SK-N-SH treated with all-trans-retinoic acid at 6 μM for 48 hours (cell line): ENCODE results near the gene PER2.
"Not testable (repeated sequence)": the region's sequence is repeated elsewhere in the genome, so short reads cannot be mapped to it uniquely, and the experiment has no call there.

ENCODE experiments used
- ATAC-seq: fragments of 200-7000 bp; cut with Tn5 transposase; 3 replicates; pipeline ENCODE4 v1.9.1; 2020; ENCODE audit warnings: mild to moderate bottlenecking, moderate library complexity
- BACH2 ChIP-seq: fragments of 250-450 bp; sonication (Bioruptor Pico); IDR thresholded peaks from 2 replicates; pipeline ENCODE4 v1.9.0; 2021; ENCODE audit warnings: mild to moderate bottlenecking, borderline replicate concordance
- CREB5 ChIP-seq: fragments of 250-450 bp; sonication (Bioruptor Pico); IDR thresholded peaks from 2 replicates; pipeline ENCODE4 v1.5.1; 2020; ENCODE audit warnings: low read depth, mild to moderate bottlenecking, moderate library complexity
- CSDC2 ChIP-seq: fragments of 250-450 bp; sonication (Bioruptor Pico); IDR thresholded peaks from 2 replicates; pipeline ENCODE4 v1.5.0; 2020; ENCODE audit warnings: mild to moderate bottlenecking, moderate library complexity
- CSRNP3 ChIP-seq: fragments of 250-450 bp; sonication (Bioruptor Pico); IDR thresholded peaks from 2 replicates; pipeline ENCODE4 v1.5.1; 2021; ENCODE audit warnings: mild to moderate bottlenecking, moderate library complexity
- ESRRG ChIP-seq: fragments of 250-450 bp; sonication (Bioruptor Pico); IDR thresholded peaks from 2 replicates; pipeline ENCODE4 v1.6.1; 2021; ENCODE audit warnings: mild to moderate bottlenecking
- GLIS3 ChIP-seq: fragments of 250-450 bp; sonication (Bioruptor Pico); IDR thresholded peaks from 2 replicates; pipeline ENCODE4 v1.5.0; 2020; ENCODE audit warnings: mild to moderate bottlenecking, moderate library complexity
- ISL1 ChIP-seq: fragments of 250-450 bp; sonication (Bioruptor Pico); IDR thresholded peaks from 2 replicates; pipeline ENCODE4 v2.1.2; 2022; ENCODE audit warnings: mild to moderate bottlenecking, moderate library complexity
- OSR1 ChIP-seq: fragments of 250-450 bp; sonication (Bioruptor Pico); IDR thresholded peaks from 2 replicates; pipeline ENCODE4 v1.8.0; 2022; ENCODE audit warnings: moderate library complexity, mild to moderate bottlenecking, inconsistent platforms
- PATZ1 ChIP-seq: fragments of 250-450 bp; sonication (Bioruptor Pico); IDR thresholded peaks from 2 replicates; pipeline ENCODE4 v1.8.0; 2020; ENCODE audit warnings: mild to moderate bottlenecking, moderate library complexity, borderline replicate concordance
- POU6F1 ChIP-seq: fragments of 250-450 bp; sonication (Bioruptor Pico); IDR thresholded peaks from 2 replicates; pipeline ENCODE4 v1.8.0; 2021; ENCODE audit warnings: low read depth, mild to moderate bottlenecking, moderate library complexity, borderline replicate concordance
- PPARA ChIP-seq: fragments of 250-450 bp; sonication (Bioruptor Pico); IDR thresholded peaks from 2 replicates; pipeline ENCODE4 v1.5.0; 2020; ENCODE audit warnings: mild to moderate bottlenecking, borderline replicate concordance
- RARB ChIP-seq: fragments of 250-450 bp; sonication (Bioruptor Pico); IDR thresholded peaks from 2 replicates; pipeline ENCODE4 v1.8.0; 2021; ENCODE audit warnings: mild to moderate bottlenecking, moderate library complexity
- SNAI2 ChIP-seq: fragments of 250-450 bp; sonication (Bioruptor Pico); IDR thresholded peaks from 2 replicates; pipeline ENCODE4 v1.5.0; 2020; ENCODE audit warnings: mild to moderate bottlenecking, moderate library complexity
- TCF4 ChIP-seq: fragments of 250-450 bp; sonication (Bioruptor Pico); IDR thresholded peaks from 2 replicates; pipeline ENCODE4 v1.8.0; 2021; ENCODE audit warnings: mild to moderate bottlenecking, moderate library complexity, borderline replicate concordance
- TOX ChIP-seq: fragments of 250-450 bp; sonication (Bioruptor Pico); IDR thresholded peaks from 2 replicates; pipeline ENCODE4 v1.8.0; 2021; ENCODE audit warnings: mild to moderate bottlenecking, moderate library complexity, borderline replicate concordance
- TSHZ2 ChIP-seq: fragments of 250-450 bp; sonication (Bioruptor Pico); IDR thresholded peaks from 2 replicates; pipeline ENCODE4 v1.5.0; 2020; ENCODE audit warnings: mild to moderate bottlenecking, moderate library complexity
- ZC3H10 ChIP-seq: fragments of 250-450 bp; sonication (Bioruptor Pico); IDR thresholded peaks from 2 replicates; pipeline ENCODE4 v1.5.1; 2021; ENCODE audit warnings: mild to moderate bottlenecking, moderate library complexity
- ZFP30 ChIP-seq: fragments of 450-650 bp; formaldehyde crosslinking; IDR thresholded peaks from 2 replicates; pipeline ENCODE4 v1.5.0; 2022; ENCODE audit warnings: mild to moderate bottlenecking, moderate library complexity
- ZNF565 ChIP-seq: fragments of 450-650 bp; formaldehyde crosslinking; conservative IDR thresholded peaks from 2 replicates; pipeline ENCODE4 v1.5.0; 2020; ENCODE audit warnings: low read depth, mild to moderate bottlenecking, moderate library complexity
- ZNF70 ChIP-seq: fragments of 450-650 bp; formaldehyde crosslinking; IDR thresholded peaks from 2 replicates; pipeline ENCODE4 v1.5.0; 2020; ENCODE audit warnings: mild to moderate bottlenecking, moderate library complexity
- ZNF8 ChIP-seq: fragments of 450-650 bp; formaldehyde crosslinking; IDR thresholded peaks from 2 replicates; pipeline ENCODE4 v1.5.0; 2020; ENCODE audit warnings: mild to moderate bottlenecking, moderate library complexity

Gene PER2

GRCh38 chr2:238272156-238272555, 16.3 kb downstream of the PER2 start (continued):
- no peak for TF ChIP-seq PATZ1 (CRISPR knock-in tag)
- TF ChIP-seq CREB5 (CRISPR knock-in tag): no peak
- TF ChIP-seq ESRRG (CRISPR knock-in tag): no peak
- no peak for TF ChIP-seq TOX
- no peak for TF ChIP-seq TCF4 (CRISPR knock-in tag)
- no peak for TF ChIP-seq ZNF565 (CRISPR knock-in tag)
- TF ChIP-seq CSDC2 (CRISPR knock-in tag): no peak
- no peak for TF ChIP-seq PPARA (CRISPR knock-in tag)
- TF ChIP-seq BACH2 (CRISPR knock-in tag): no peak
- TF ChIP-seq GLIS3 (CRISPR knock-in tag): no peak

- ATAC-seq: not testable (repeated sequence)
These were observed 16.7 kb downstream of the PER2 start for GRCh38 chr2:238271686-238272085.

- TF ChIP-seq PPARA (CRISPR knock-in tag) (no peak), ZNF565 (CRISPR knock-in tag) (no peak), ZC3H10 (CRISPR knock-in tag) (no peak), POU6F1 (CRISPR knock-in tag) (no peak), CSRNP3 (CRISPR knock-in tag) (no peak), RARB (CRISPR knock-in tag) (no peak), TOX (no peak), ZNF70 (CRISPR knock-in tag) (no peak), ZNF8 (CRISPR knock-in tag) (no peak), OSR1 (CRISPR knock-in tag) (no peak), CSDC2 (CRISPR knock-in tag) (no peak), PATZ1 (CRISPR knock-in tag) (no peak), CREB5 (CRISPR knock-in tag) (no peak), TSHZ2 (CRISPR knock-in tag) (no peak), ZFP30 (CRISPR knock-in tag) (no peak), ISL1 (no peak), SNAI2 (CRISPR knock-in tag) (no peak)
- ATAC-seq: no peak
These were observed 17.3 kb downstream of the PER2 start for GRCh38 chr2:238271061-238271554.
